Suprapubic skin (tissue), 4 donors: ENCODE results near the gene HYKK. TPM values are rescaled to one million over a fixed set of nuclear protein-coding genes. Genes with fewer than 3 reads are reported as not detected.
"Not testable (repeated sequence)": the region's sequence is repeated elsewhere in the genome, so short reads cannot be mapped to it uniquely, and the experiment has no call there.

Source experiments
- DNase-seq, 2 donors: peaks; one replicate each; pipeline ENCODE4 v3.0.0-alpha.2; 2019; ENCODE audit warnings: low spot score in 2 of 2
- H3K27ac ChIP-seq: fragments of 200-600 bp; sonication (generic); one replicate; pipeline ENCODE4 v1.5.1; 2019
- H3K27me3 ChIP-seq: fragments of 200-600 bp; sonication (generic); one replicate; pipeline ENCODE4 v1.5.1; 2019
- H3K36me3 ChIP-seq: fragments of 200-600 bp; sonication (generic); one replicate; pipeline ENCODE4 v1.5.1; 2019
- H3K4me1 ChIP-seq: fragments of 200-600 bp; sonication (generic); one replicate; pipeline ENCODE4 v1.5.1; 2019
- H3K4me3 ChIP-seq: fragments of 200-600 bp; sonication (generic); one replicate; pipeline ENCODE4 v1.5.1; 2019; ENCODE audit warnings: mild to moderate bottlenecking
- H3K9me3 ChIP-seq: fragments of 200-600 bp; sonication (generic); one replicate; pipeline ENCODE4 v1.5.1; 2019
- CTCF ChIP-seq, 2 donors: fragments of 200-600 bp in 1 of 2; fragments of 450-650 bp in 1 of 2; sonication (generic) in 1 of 2; IDR thresholded peaks; one replicate each; pipeline ENCODE4 v1.5.1; 2016 to 2019; ENCODE audit warnings: antibody characterized with exemption in 2 of 2, mild to moderate bottlenecking in 1 of 2, moderate library complexity in 1 of 2
- EP300 ChIP-seq: sonication (generic); formaldehyde crosslinking; IDR thresholded peaks from one replicate; pipeline ENCODE4 v1.6.1; 2017; ENCODE audit warnings: antibody characterized with exemption
- POLR2A ChIP-seq, 2 donors: fragments of 450-650 bp; IDR thresholded peaks; one replicate each; pipeline ENCODE4 v1.6.1; 2017; ENCODE audit warnings: antibody characterized with exemption in 2 of 2, mild to moderate bottlenecking in 2 of 2, moderate library complexity in 2 of 2
- POLR2AphosphoS5 ChIP-seq, 3 donors: sonication (generic); formaldehyde crosslinking; IDR thresholded peaks; one replicate each; pipeline ENCODE4 v1.6.1; 2017; ENCODE audit warnings: antibody characterized with exemption in 3 of 3
- WGBS: methylation state at CpG from one replicate; pipeline ENCODE4 v1.1.5; 2018; 5-methylcytosine and 5-hydroxymethylcytosine counted together
- total RNA-seq, 4 donors: library from RNA; depleted of rRNA; stranded (reverse); fragments of >200 nt; gene quantifications; one replicate each; pipeline ENCODE4 v1.1.0, GENCODE V29; 2016

The HYKK gene
- total RNA-seq, 4 donors from 2014 or later, result 2.6 to 9.6 (median 6.1) TPM

GRCh38 chr15:78551902-78552301, 44.5 kb downstream of the HYKK start:
- no peak overlapping the region for H3K4me3 ChIP-seq
- H3K36me3 ChIP-seq, result peaks cover 40% of the 10 kb centered on the region
- no peak for DNase-seq
- no peaks in the 10 kb centered on the region for H3K9me3 ChIP-seq
- H3K27ac ChIP-seq, result no peak overlapping the region
- H3K27me3 ChIP-seq, result no peaks in the 10 kb centered on the region
- H3K4me1 ChIP-seq, result no peaks in the 10 kb centered on the region
- TF ChIP-seq POLR2A (IDR thresholded peaks at IDR 0.05) (no peak), CTCF (IDR thresholded peaks at IDR 0.05) (no peak), EP300 (no peak), POLR2AphosphoS5 (IDR thresholded peaks at IDR 0.05) (no peak)
- 81% methylated on average over 5 of the region's 5 CpGs for WGBS

GRCh38 chr15:78552597-78552996, 45.2 kb downstream of the HYKK start:
- Histone ChIP-seq H3K4me3 (no peak overlapping the region), H3K27me3 (no peaks in the 10 kb centered on the region), H3K27ac (no peak overlapping the region), H3K4me1 (no peaks in the 10 kb centered on the region), H3K9me3 (no peaks in the 10 kb centered on the region), H3K36me3 (peaks cover 33% of the 10 kb centered on the region)
- TF ChIP-seq POLR2A (IDR thresholded peaks at IDR 0.05), result no peak
- 70% methylated on average over 5 of the region's 5 CpGs for whole genome bisulfite sequencing
- DNase-seq, result no peak

GRCh38 chr15:78560201-78560600, 52.8 kb downstream of the HYKK start:
- not testable (repeated sequence) for H3K9me3 ChIP-seq, H3K36me3 ChIP-seq
- 92% methylated on average over 10 of the region's 10 CpGs for WGBS

GRCh38 chr15:78561490-78561889, 54.1 kb downstream of the HYKK start:
- no peak for DNase-seq
- H3K9me3 ChIP-seq, result no peaks in the 10 kb centered on the region
- 87% methylated on average over 5 of the region's 5 CpGs for WGBS
- no peak overlapping the region for H3K27ac ChIP-seq
- no peaks in the 10 kb centered on the region for H3K27me3 ChIP-seq
- H3K4me3 ChIP-seq, result no peak overlapping the region
- TF ChIP-seq EP300, result no peak
- no peak for TF ChIP-seq POLR2AphosphoS5 (IDR thresholded peaks at IDR 0.05)
- no peak for TF ChIP-seq CTCF (IDR thresholded peaks at IDR 0.05)
- no peaks in the 10 kb centered on the region for H3K36me3 ChIP-seq
- peaks cover 16% of the 10 kb centered on the region for H3K4me1 ChIP-seq

More at GRCh38 chr15:78560201-78560600, 52.8 kb downstream of the HYKK start:
- not testable (repeated sequence) for H3K27ac ChIP-seq, H3K27me3 ChIP-seq, H3K4me1 ChIP-seq, H3K4me3 ChIP-seq, DNase-seq

GRCh38 chr15:78563092-78563491, 55.7 kb downstream of the HYKK start:
- no peak for DNase-seq
- no peak overlapping the region for H3K4me3 ChIP-seq
- no peak for TF ChIP-seq EP300
- no peak for TF ChIP-seq POLR2AphosphoS5 (IDR thresholded peaks at IDR 0.05)
- TF ChIP-seq CTCF (IDR thresholded peaks at IDR 0.05), result no peak
- no peak for TF ChIP-seq POLR2A (IDR thresholded peaks at IDR 0.05)
- H3K36me3 ChIP-seq, result no peaks in the 10 kb centered on the region
- H3K27ac ChIP-seq, result no peak overlapping the region
- 86% methylated on average over 2 of the region's 2 CpGs for WGBS
- no peaks in the 10 kb centered on the region for H3K9me3 ChIP-seq
- no peaks in the 10 kb centered on the region for H3K27me3 ChIP-seq
- H3K4me1 ChIP-seq, result peaks cover 16% of the 10 kb centered on the region

- 60% methylated on average over 10 of the region's 11 CpGs for WGBS
- DNase-seq, result no peak
- Histone ChIP-seq H3K9me3 (no peaks in the 10 kb centered on the region), H3K4me1 (peaks cover 16% of the 10 kb centered on the region), H3K27me3 (peaks cover 3% of the 10 kb centered on the region), H3K36me3 (no peaks in the 10 kb centered on the region), H3K27ac (no peak overlapping the region), H3K4me3 (peak overlapping the region; percentile 76)
- TF ChIP-seq POLR2A (IDR thresholded peaks at IDR 0.05) (no peak), EP300 (no peak), POLR2AphosphoS5 (IDR thresholded peaks at IDR 0.05) (no peak), CTCF (IDR thresholded peaks at IDR 0.05) (no peak)
These were observed 57.3 kb downstream of the HYKK start for GRCh38 chr15:78564743-78565096.
